Daoy (cell line): Measurements from ENCODE around the gene TMX1. TPM values are rescaled to one million over a fixed set of nuclear protein-coding genes. Genes with fewer than 3 reads are reported as not detected.

Source experiments
- DNase-seq: peaks from one replicate; pipeline ENCODE4 v3.0.0-alpha.2; 2015; ENCODE audit warnings: low read depth
- total RNA-seq: library from RNA; depleted of rRNA; stranded (reverse); fragments of >200 nt; shearing (Covaris generic); gene quantifications from 2 replicates; pipeline ENCODE4 v1.2.3, GENCODE V29; 2014; rRNA removed

The TMX1 gene
- total RNA-seq, 1 experiment from 2014 or later = 106 TPM

DNA sequence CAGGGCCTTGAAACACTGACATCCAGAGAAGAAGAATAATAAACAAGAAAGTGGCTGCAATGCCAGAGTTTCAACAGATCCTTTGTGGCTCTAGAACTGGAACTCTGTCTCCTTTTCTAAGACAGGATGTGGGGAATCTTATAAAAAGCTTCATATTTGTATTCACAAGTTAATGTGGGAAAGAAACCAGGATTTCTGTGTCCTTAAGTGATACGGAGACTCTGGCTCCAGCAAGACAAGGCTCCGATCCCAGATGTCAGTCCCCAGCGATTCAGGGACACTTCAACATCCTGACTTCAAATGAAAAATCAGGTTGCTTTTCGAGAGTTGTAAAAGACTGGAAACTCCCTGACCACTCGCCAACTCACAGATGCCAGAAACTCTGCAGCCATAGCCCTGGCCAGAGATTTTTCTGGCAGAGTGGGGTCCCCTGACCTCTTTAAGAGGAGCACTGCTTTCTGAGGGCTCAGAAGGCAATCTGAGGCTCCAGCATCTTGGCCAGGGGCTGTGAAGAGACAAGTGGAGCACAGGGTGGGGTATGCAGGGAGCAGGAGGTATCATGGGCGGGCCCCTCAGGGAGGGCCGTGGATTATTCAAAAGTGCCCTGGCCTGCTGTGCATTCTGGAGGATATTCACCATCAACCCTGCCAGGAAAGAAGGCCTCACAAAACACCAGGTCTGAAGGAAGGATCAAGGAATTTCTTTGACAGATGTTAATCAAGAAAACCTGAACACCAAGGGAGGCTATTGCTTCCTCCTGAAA is 53.3 kb downstream of the TMX1 start:
- peak; percentile 41 for DNase-seq

DNA sequence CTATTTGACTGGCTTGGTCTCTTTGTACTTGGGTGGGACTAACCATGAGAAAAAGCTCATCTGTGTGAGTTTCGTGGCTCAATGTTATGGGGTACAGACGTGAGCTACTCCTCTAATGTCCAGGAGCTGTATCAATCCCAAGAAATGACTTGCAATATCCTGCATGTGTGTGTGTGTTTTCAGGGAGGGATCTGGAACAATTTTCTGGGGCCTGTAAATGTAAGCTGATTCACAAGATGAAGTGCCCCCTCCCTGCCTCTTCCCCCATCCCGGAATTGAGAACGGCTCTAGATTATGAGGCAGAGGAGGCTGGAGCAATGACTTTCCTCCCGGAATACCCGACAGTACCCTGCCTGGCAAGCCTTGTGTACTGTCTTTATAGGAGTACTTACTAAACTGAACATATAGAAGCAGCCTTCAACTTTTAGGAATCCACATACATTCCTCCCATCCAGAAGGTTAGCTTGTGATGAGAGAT is 53.9 kb downstream of the TMX1 start:
- DNase-seq = no peak

DNA sequence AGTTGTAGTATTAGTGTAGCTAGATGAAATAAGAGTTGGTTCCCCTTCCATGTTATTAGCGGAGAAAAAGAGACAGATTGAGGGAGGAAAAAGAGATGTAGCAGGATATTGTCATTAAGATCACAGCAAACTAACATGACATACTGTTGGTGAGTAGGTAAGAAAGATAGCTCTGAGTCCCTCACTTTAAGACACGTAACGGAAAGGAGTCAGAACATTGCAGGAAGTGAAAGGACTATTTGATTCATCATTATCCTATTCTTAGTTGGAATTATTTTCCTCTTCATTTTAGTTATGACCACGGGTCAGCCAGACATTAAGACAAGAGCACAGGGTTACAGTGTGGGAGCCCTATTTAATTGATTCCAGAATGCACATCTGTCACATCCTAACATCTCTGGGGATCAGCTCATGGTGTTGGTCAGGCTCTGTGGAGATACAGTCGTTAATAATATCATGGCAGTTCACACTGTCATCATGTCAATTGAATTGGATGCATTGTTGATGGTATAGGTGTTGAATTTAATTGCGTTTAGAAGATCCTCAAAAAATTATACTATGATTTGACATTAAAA is 55.0 kb downstream of the TMX1 start:
- DNase-seq = no peak

DNA sequence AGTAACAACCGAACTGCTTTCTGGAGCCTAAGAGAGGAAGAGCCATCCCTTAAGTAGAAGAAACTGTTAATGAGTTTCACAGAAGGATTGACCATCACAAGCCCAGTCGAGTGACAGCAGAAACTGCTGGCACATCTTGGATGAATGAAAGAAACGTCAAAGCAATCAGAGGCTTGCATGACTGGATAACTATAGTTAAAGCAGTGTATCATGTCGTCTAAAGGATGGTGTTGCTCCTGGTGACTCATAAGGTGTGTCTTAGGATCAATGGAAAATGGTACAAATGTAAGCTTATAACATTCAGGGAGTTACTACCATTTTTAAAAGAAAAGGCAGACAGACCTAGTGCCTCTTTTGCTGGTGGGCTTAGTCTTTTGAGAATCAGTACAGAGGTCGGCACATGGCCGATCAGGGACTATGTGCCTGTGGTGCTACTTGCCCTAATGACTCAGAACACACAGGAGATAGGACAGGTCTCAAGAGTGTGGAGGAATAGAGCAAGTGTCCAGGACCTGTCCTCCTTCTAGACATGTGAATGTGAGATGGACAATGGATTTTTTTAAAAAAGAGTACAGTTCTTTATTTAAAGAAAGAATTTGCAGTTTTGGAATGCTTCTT is 55.7 kb downstream of the TMX1 start:
- no peak for DNase-seq

DNA sequence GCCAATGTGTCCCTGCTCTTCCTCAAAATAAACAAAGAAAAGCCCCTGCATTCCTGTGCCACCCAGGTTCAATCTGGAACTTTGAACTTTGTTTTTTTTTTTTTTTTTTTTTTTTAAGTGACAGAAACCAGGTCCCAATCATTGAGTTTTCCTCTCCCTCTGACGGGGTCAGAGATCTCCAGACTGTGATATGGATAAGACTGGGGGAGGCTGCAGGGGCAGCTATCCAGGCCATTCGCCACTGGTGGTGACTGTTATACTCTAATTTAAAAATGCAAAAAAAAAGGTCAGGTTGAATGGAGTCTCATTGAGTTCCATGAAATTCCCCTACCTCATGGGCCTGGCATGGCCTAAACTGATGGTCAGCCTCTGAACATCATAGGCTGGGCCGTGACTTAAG is 57.0 kb downstream of the TMX1 start:
- no peak for DNase-seq

DNA sequence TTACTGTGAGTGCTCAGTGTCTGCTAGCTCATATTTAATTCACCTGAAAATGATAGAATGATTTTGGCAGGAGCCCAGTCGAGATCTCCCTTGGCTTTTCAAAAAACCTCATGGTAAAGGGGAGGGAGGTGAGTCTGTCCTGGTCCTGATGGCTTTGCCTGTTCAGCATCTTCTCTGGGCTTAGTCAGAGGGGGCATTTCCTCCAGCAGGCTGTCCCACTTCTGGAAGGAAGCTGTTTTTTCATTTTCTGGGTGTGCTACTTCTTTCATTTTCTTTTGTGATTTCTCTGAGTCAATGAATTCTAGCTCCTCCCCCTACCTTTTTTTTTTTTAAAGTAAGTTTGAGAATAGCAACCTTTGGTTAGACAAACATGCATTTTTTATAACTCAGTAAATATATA is 58.8 kb downstream of the TMX1 start:
- peak; percentile 64 for DNase-seq

DNA sequence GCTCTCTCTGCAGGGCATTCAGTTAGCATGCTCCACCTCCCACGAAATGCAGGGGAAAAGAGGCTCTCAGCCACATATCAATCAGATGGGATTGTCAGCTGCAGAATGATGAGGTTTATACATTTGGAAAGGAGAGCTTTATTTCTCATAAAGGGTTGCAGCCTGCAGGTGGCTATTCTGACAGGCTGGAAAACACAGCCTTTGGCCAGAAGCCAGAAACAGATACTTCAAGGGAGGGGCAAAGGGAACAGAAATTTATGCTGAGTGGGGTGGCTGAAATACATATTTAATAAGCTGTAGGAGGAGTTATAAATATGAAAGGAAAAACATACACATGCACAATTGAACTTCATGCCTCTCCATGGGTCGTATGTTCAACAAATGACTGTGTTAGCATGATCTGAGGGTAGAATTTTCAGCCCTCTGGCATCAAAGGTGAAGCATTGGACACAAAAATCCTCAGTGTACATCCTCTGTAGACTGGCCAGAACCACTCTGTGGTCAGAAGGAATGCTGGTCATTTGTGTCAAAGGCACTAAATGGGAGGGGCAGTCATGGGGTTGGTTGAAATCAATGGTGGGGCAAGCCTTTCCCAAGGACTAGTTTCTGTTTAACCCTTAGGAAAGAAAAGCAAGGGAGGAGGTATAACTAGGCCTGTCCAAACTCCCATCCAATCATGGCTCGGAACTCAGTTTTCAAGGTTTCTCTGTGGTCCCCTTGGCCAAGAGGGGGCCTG is 62.4 kb downstream of the TMX1 start:
- DNase-seq = no peak

DNA sequence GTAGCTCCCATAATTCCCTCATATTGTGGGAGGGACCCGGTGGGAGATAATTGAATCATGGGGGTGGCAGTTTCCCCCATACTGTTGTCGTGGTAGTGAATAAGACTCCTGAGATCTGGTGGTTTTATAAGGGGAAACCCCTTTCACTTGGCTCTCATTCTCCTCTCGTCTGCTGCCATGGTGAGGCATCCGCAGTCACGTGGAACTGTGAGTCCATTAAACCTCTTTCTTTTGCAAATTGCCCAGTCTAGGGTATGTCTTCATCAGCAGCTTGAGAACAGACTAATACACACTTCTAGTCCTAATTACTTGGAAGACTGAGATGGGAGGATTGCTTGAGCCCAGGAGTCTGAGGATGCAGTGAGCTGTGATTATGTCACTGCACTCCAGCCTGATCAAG is 64.4 kb downstream of the TMX1 start:
- DNase-seq = peak; percentile 90

DNA sequence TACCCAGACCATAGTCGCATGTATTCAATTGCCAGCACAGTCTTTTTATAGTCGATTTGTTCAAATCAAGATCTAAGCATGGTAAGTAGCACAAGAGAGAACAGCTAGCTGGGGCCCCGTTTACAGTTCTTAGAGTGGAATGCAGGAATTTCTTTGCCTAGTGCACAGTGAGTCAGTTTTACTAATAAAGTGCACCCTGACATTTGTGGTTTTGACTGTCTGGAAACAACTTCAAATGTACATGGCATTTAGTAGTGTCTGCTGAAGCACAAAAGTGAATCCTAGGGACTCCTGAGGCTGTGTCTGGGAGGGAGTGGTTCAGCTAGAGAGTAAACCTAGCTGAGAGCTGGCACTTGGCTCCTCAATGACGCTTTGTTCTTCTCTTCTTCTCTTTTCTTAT is 64.9 kb downstream of the TMX1 start:
- DNase-seq = peak; percentile 88

DNA sequence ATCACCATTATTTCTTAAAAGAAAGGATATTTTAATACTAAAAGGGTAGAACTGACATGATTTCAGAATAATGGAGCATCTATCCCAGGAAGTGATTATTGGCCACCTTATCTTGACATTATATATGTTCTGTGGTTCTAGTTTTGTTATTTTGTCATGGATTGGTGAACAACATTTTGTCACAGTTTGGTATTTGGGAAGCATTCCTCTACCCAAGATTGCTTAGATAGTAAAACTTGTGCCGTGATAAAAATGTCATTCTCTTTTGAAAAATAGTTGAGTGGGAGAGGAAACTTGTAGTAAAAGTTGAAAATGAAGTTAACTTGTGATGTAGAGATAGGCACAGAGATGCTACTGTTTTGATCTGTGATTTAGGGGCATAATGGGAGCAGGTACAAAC is 65.7 kb downstream of the TMX1 start:
- DNase-seq = no peak

Other genes with a start within 250 kb of the TMX1 start
- 2.8 and 3.1 TPM in 2 replicates for gene TRIM9, start 145.1 kb upstream of the TMX1 start, total RNA-seq